Lower lobe of right lung (tissue), 2 donors: ENCODE data around the gene CLCN3. TPM values are rescaled to one million over a fixed set of nuclear protein-coding genes. Genes with fewer than 3 reads are reported as not detected.

Experiments used
- ATAC-seq, 2 donors: fragments of 200-7000 bp; cut with Tn5 transposase; one replicate each; pipeline ENCODE4 v1.9.1; 2020 to 2022; ENCODE audit warnings: mild to moderate bottlenecking in 2 of 2, moderate library complexity in 2 of 2
- DNase-seq: peaks from one replicate; pipeline ENCODE4 v3.0.0-alpha.2; 2020
- H3K27ac ChIP-seq: fragments of 200-600 bp; one replicate; pipeline ENCODE4 v1.8.0; 2022
- H3K27me3 ChIP-seq: fragments of 200-600 bp; one replicate; pipeline ENCODE4 v1.8.0; 2022; ENCODE audit warnings: low read depth
- H3K36me3 ChIP-seq: fragments of 200-600 bp; one replicate; pipeline ENCODE4 v1.8.0; 2022; ENCODE audit warnings: mild to moderate bottlenecking
- H3K4me1 ChIP-seq: fragments of 200-600 bp; one replicate; pipeline ENCODE4 v1.8.0; 2022
- H3K4me3 ChIP-seq: fragments of 200-600 bp; one replicate; pipeline ENCODE4 v1.8.0; 2022; ENCODE audit warnings: mild to moderate bottlenecking
- H3K9me3 ChIP-seq: fragments of 200-600 bp; one replicate; pipeline ENCODE4 v1.8.0; 2022
- CTCF ChIP-seq: fragments of 200-600 bp; IDR thresholded peaks from one replicate; pipeline ENCODE4 v1.8.0; 2022; ENCODE audit warnings: antibody characterized with exemption, mild to moderate bottlenecking
- intact Hi-C: fragments of 100-400 bp; cut with DNase I; formaldehyde crosslinking; loops from one replicate; pipeline ENCODE4 v1.11.0; 2022
- total RNA-seq: library from RNA; stranded (reverse); fragmentation: NEBNext Ultra II Directional; extraction: Animal tissue kit (Norgen Biotek cat#: 25700); gene quantifications from one replicate; pipeline ENCODE4 v1.2.1, GENCODE V29; 2021
- donor health status: DM: no; HTN: yes; CAD: no; lungs with severe emphysema.

The CLCN3 gene
- total RNA-seq, 1 donor from 2014 or later: 41.8 TPM

GRCh38 chr4:169662206-169662605, 41.8 kb downstream of the CLCN3 start:
- TF ChIP-seq CTCF: no peak
- no peaks in the 10 kb centered on the region for H3K36me3 ChIP-seq
- intact Hi-C loops: no loop called here
- DNase-seq (no peak), ATAC-seq (no peak)
- H3K9me3 ChIP-seq: no peaks in the 10 kb centered on the region
- no peak overlapping the region for H3K4me3 ChIP-seq
- H3K27ac ChIP-seq: no peak overlapping the region
- no peaks in the 10 kb centered on the region for H3K27me3 ChIP-seq
- peaks cover 33% of the 10 kb centered on the region for H3K4me1 ChIP-seq

GRCh38 chr4:169663402-169663801, 43.0 kb downstream of the CLCN3 start:
- Histone ChIP-seq H3K27ac (no peak overlapping the region), H3K4me3 (no peak overlapping the region), H3K36me3 (no peaks in the 10 kb centered on the region), H3K4me1 (peaks cover 31% of the 10 kb centered on the region), H3K9me3 (no peaks in the 10 kb centered on the region), H3K27me3 (no peaks in the 10 kb centered on the region)
- ATAC-seq: no peak
- intact Hi-C loops: no loop called here
- no peak for TF ChIP-seq CTCF
- DNase-seq: no peak

- H3K4me1 ChIP-seq: peaks cover 27% of the 10 kb centered on the region
- H3K27ac ChIP-seq: no peak overlapping the region
- H3K27me3 ChIP-seq: no peaks in the 10 kb centered on the region
- no peak for ATAC-seq
- H3K4me3 ChIP-seq: no peak overlapping the region
- TF ChIP-seq CTCF: no peak
- no peak for DNase-seq
- no peaks in the 10 kb centered on the region for H3K9me3 ChIP-seq
- intact Hi-C loops: no loop called here
- no peaks in the 10 kb centered on the region for H3K36me3 ChIP-seq
Observed at GRCh38 chr4:169663831-169664230, 43.5 kb downstream of the CLCN3 start.

- TF ChIP-seq CTCF: no peak
- no peak overlapping the region for H3K27ac ChIP-seq
- no peak for ATAC-seq
- H3K4me3 ChIP-seq: no peak overlapping the region
- H3K36me3 ChIP-seq: no peaks in the 10 kb centered on the region
- H3K4me1 ChIP-seq: peaks cover 19% of the 10 kb centered on the region
- H3K9me3 ChIP-seq: no peaks in the 10 kb centered on the region
- H3K27me3 ChIP-seq: no peaks in the 10 kb centered on the region
- intact Hi-C loops: no loop called here
- DNase-seq: no peak
Observed at GRCh38 chr4:169664615-169665014, 44.2 kb downstream of the CLCN3 start.

GRCh38 chr4:169665046-169665737, 44.8 kb downstream of the CLCN3 start:
- Histone ChIP-seq H3K27me3 (no peaks in the 10 kb centered on the region), H3K4me3 (no peak overlapping the region), H3K27ac (no peak overlapping the region), H3K36me3 (no peaks in the 10 kb centered on the region), H3K9me3 (no peaks in the 10 kb centered on the region), H3K4me1 (peaks cover 15% of the 10 kb centered on the region)
- intact Hi-C loops: no loop called here
- DNase-seq (no peak), ATAC-seq (no peak)
- no peak for TF ChIP-seq CTCF
